GM18867 (cell line): ENCODE data around the gene KRTAP3-3.
"Not testable (repeated sequence)": the region's sequence is repeated elsewhere in the genome, so short reads cannot be mapped to it uniquely, and the experiment has no call there.

ENCODE experiments used
- ATAC-seq: cut with Tn5 transposase; IDR thresholded peaks from one replicate; pipeline ENCODE4 v1.9.1; 2021; ENCODE audit warnings: mild to moderate bottlenecking, moderate library complexity; ENCODE audit not compliant: unreplicated experiment

KRTAP3-3 gene

GRCh38 chr17:41008811-41009210 is 14.8 kb upstream of the KRTAP3-3 start, which contains the start of gene KRTAP3-1:
Gene KRTAP3-1 (minus strand): TSS chr17:41009128. CDS start chr17:41009074, 54 bp downstream.
- ATAC-seq = no peak

GRCh38 chr17:41004397-41004796 is 10.4 kb upstream of the KRTAP3-3 start:
- no peak for ATAC-seq

DNA sequence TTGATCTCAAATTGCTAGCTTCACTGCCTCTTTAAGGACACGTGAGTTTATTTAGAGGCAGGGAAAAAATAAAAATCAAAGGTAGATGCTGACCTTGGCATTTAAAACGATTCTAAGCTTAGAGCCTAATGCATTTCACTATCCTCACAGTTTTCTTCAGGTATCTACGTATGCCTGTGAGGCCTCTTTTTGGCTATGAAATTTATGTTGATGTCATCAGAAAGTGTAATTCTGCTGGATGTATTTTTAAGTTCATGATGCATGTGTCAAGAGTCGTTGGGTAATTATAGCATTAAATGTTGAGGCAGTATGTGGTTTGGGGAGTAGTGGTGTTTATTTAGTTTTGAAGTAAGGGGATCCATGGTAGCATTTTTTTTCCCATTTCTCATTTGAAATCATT is 10.0 kb upstream of the KRTAP3-3 start:
- ATAC-seq = no peak

- ATAC-seq = no peak
Measured at GRCh38 chr17:41002814-41003213, 8.8 kb upstream of the KRTAP3-3 start.

DNA sequence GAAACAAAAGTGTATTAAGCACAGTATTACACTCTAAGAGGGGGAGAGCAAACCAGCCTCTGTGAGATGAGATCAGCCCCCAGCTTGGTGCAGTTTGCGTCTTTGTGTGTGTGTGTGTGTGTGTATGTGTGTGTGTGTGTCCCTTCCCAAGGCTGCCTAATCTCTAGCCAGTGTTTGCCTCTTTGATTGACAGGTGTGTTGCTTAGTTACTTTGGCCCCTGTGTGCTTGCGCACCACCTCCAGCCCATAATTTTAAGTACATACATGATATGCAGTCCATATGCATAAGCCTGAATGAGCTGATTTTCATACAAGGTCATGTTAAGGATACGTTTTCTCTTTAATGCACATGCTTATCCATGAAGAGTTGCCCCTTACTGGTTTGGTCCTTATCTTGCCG is 7.8 kb upstream of the KRTAP3-3 start:
- ATAC-seq = no peak

GRCh38 chr17:40999563-40999962 is 5.6 kb upstream of the KRTAP3-3 start, which contains the start of gene KRTAP3-2:
Gene KRTAP3-2 (minus strand): TSS chr17:40999906. CDS start chr17:40999853, 53 bp downstream.
- not testable (repeated sequence) for ATAC-seq

DNA sequence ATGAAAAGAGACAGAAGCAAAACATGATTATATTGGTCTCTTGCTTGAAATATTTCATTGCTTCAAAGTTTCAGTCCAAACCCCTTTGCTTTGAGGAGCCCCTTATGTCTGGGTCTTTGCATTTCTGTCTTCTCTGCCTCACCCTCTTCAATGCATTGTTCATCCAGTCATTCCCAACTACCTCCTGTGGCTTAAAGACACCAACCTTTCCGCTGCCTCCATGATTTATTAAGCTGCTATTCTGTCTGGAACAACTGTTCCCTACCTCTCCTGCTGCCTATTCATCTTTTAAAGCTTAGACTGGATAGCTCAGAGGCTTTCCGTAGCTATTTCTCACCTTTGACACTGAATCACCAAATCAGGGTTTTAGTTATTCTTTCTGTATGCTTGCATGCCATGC is 3.4 kb upstream of the KRTAP3-3 start:
- no peak for ATAC-seq

DNA sequence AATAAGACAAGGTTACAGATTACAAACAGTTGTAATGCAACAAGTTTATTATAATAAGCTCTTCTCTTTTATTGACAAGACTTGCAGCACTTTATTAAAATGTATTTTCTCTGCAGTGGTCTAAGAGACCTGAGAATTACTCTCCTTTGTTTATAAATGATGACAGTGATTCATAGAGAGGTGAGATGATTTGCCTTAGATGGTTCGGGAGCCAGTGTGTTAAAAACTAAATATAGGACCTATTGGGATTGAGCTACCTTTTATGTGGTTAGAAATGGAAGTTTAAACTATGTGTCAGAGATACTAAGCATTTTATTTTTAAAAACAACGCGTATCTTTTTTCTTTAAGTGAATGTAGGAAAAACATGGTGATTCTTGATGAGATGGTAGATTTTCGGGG is 2.9 kb upstream of the KRTAP3-3 start:
- no peak for ATAC-seq

DNA sequence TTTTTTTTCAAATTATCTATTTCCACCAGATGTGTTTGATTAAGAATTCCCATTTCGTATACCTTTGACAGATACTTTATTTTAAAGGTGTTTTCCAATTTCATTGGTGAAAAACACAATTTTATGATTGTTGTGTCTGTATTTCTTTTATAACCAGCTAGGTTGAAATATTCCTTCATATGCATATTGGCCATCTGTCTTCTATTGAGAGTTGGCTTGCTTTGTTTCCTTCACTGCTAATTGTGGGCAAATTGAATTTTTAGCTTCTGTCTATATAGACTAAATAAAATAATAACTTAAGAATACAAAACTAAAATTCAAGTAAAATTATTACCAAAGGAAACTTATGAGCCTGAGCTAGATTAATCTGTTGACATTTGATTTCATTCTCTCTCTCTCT is 1.2 kb upstream of the KRTAP3-3 start:
- ATAC-seq = no peak

GRCh38 chr17:40993084-40993483 is 880 bp downstream of the KRTAP3-3 start:
- ATAC-seq = no peak

- no peak for ATAC-seq
Measured at GRCh38 chr17:40992666-40993065, 1.3 kb downstream of the KRTAP3-3 start.

DNA sequence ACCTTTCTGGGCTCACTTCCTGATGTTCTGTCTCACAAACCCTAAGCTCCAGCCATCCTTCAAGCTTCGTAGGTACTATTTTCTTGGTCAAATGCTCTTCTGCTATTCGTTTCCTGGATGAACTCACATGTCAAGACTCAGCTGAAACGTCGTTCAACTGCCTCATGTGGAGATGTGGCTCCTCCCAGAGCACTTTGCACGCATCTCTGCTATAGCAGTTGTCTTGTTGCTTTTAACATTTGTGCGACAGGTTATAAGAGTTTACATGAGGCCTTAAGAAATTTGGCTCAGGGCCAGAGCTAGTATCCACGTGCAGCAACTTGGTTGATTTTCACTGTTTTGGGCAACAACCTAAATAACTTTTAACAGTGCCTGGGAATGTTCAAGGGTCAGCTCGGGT is 7.0 kb downstream of the KRTAP3-3 start:
- ATAC-seq = no peak

- ATAC-seq = no peak
Measured at GRCh38 chr17:40984226-40984625, 9.7 kb downstream of the KRTAP3-3 start, which contains the start of gene KRT40. Gene KRT40 (minus strand): TSS chr17:40984326. CDS start chr17:40984273, 53 bp downstream.

DNA sequence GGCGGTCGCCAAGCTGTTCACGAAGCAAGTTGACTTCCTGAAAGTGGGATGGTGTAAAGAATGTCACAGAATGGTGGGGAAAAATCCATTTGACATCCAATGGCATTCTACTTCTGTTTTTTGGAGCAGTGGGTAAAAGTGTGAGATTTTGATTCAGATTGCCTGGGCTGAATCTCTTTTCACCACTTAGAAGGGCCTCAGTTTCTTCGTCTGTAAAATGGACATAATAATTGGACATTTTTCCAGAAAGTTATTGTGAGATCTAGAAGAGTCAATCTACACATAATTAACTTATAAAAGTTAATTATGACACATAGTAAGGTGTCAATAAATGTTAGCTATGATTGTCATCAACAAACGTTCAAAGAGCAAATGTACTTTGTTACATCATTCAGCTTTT is 12.8 kb downstream of the KRTAP3-3 start:
- ATAC-seq = no peak

DNA sequence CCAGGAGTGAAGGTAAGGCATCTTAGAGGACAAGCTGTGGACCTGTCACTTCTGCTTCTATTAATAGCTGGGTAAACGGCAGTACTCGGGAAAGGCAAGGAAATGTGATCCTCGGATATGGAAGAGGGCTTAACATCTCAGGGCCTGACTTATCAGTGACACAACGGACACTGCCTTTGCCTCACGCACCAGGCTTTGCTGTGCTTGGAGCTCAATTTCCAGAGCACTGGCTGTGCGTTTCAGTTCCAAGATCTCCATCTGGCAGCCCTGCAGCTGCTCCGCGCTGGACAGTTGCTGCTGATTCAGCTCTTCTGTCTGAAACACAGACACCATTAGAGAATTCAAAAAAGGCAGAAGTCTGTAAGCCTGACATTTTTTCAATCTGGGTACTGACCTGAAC is 13.4 kb downstream of the KRTAP3-3 start:
- ATAC-seq = no peak

GRCh38 chr17:40980117-40980516 is 13.8 kb downstream of the KRTAP3-3 start:
- ATAC-seq = no peak

- no peak for ATAC-seq
Measured at GRCh38 chr17:40978575-40979151, 15.3 kb downstream of the KRTAP3-3 start.

GRCh38 chr17:40975516-40975915 is 18.4 kb downstream of the KRTAP3-3 start:
- no peak for ATAC-seq

- no peak for ATAC-seq
Measured at GRCh38 chr17:40974366-40974765, 19.6 kb downstream of the KRTAP3-3 start.

DNA sequence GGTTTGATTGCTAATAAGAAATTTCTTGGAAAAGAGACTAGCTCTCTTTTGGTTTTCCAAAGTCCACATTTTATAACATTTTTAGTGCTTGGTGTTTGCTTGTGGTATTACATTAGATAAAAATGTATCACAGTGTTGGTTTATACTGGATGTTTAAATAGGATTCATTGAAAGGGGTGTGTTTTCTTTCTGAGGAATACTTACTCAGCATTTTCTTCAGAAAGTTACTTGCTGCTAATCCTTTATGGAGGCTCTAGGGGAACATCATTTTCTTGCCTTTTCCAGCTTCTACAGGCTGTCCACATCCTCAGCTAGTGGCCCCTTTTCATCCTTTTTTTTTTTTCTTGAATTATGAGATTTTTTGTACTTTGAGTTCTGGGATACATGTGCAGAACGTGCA is 26.4 kb downstream of the KRTAP3-3 start:
- ATAC-seq = no peak

DNA sequence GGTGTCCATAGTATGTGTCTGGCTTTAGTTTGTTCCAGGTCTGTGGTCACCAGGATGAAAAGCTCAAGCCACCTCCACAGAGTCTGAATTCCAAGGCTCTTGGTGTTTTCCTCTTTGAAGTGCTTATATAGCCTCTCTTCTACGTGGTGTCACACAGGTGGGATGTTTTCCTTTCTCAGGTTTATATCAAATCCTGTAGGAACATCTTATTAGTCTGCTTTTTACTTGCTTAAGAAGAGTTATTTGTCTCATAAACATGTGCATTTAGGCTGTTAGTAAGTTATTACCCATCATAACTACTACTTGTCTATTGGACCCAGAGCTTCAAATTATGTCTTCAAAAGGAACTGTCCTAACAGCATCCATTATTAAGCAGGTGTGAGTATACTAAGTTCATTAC is 27.1 kb downstream of the KRTAP3-3 start, which contains the start of gene KRT39:
Gene KRT39, minus strand, starts transcription at position 101 of the 400 bp plus-strand sequence. Its CDS starts 92 bp downstream, at position 9.
- ATAC-seq = no peak

- no peak for ATAC-seq
Measured at GRCh38 chr17:40963838-40964237, 30.1 kb downstream of the KRTAP3-3 start.

DNA sequence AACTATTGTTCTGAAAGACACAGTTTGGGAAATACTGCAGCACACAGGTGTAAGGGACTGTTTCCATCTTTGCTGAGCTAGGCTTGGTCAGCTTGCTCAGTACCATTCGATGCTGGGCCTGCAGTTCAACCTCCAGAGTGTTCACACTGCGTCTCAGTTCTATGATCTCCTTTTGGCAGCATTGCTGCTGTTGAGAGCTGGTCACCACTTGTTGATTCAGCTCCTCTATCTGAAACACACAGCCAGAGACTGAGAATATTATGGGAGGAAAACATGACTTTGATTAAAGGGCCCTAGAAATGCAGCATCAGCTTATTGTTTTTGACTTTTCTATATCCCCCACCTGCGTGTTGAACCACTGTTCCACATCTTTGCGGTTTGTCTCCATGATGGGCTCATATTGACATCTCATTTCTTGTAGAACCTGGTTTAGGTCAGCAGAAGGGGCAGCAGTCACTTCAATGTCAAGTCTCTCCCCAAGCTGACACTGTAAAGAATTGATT is 31.9 kb downstream of the KRTAP3-3 start:
- no peak for ATAC-seq
